CD4-positive, alpha-beta T cell treated with Interleukin-21 for 1 hour (primary cell): ENCODE results near the gene CKS1B.
A peak's percentile ranks its signal among the peaks of the same experiment; 100 is the strongest.

Experiments used
- DNase-seq: peaks from one replicate; pipeline ENCODE4 v3.0.0-alpha.2; 2020

The CKS1B gene

DNA sequence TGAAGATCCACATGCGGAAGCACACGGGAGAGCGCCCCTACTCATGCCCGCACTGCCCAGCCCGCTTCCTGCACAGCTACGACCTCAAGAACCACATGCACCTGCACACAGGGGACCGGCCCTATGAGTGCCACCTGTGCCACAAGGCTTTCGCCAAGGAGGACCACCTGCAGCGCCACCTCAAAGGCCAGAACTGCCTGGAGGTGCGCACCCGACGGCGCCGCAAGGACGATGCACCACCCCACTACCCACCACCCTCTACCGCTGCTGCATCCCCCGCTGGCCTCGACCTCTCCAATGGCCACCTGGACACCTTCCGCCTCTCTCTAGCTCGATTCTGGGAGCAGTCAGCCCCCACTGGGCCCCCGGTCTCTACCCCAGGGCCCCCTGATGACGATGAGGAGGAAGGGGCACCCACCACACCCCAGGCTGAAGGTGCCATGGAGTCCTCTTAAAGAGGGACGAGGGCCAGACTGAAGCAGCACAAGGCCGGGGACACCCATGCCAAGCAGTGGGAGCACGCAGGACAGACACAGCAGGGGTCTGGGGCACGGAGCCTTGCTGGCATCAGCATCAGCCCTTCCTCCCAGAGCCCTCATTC is 41.9 kb downstream of the CKS1B start:
- DNase-seq: no peak

DNA sequence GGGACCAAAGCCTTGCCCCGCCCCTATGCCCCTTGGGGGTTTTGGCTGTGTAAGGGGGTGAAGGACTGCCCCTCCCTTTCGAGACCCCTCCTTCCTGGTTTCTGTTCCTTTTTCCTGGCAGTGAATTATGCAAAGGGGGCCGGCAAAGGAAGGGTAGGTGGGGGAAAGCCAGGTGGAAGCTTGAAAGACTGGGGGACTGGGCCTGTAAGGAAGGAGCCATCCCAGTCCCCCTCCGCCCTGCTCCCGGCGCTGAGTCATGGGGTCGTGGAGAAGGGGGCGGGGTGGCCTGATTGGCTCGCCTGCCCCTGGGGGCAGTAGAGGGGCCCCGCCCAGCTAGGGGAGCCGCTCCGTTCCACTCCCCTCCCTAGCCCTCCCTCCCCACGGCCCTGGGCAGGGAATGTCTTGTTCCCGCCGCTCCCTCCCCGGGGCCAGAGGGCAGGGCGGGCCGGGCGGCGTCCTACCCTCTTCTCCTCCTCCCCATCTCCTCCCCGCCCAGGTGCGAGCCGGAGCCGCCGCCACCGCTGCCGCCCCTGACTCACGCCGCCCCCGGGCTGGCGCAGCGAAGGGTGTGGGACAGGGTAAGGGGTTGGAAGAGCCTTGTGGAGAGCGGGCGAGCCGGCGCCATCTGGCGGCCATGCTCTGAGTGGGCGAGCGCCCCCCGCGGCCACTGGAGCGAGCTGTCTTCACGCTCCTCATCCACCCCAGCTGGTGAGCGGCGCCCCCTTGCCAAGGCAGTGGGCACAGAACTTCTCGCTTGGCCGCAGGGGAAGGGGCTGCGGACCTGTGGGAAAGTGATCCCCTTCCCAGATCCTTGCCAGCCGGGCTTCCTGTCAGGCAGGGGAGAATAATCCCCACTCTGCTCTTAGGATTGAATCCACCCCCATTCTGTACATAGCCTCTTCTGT is 42.8 kb downstream of the CKS1B start:
- DNase-seq: peak; percentile 89

DNA sequence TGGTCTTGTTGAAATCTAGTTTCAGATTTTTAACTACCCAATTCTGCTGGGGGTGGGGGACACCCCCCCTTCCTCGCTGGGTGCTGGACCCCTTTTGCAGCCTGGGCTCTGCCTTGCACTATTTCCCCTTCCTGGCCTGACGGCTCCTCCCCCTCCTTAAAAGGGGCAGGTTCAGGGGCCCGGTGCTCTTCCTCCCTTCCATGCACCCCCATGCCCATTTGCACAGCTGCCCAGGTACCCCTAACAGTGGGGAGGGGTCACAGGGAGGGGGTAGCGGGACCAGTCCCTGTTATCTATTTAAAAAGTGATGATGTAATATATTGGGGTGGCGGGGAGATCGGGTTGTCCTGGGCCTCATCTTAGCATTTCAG is 43.5 kb downstream of the CKS1B start:
- DNase-seq: no peak

DNA sequence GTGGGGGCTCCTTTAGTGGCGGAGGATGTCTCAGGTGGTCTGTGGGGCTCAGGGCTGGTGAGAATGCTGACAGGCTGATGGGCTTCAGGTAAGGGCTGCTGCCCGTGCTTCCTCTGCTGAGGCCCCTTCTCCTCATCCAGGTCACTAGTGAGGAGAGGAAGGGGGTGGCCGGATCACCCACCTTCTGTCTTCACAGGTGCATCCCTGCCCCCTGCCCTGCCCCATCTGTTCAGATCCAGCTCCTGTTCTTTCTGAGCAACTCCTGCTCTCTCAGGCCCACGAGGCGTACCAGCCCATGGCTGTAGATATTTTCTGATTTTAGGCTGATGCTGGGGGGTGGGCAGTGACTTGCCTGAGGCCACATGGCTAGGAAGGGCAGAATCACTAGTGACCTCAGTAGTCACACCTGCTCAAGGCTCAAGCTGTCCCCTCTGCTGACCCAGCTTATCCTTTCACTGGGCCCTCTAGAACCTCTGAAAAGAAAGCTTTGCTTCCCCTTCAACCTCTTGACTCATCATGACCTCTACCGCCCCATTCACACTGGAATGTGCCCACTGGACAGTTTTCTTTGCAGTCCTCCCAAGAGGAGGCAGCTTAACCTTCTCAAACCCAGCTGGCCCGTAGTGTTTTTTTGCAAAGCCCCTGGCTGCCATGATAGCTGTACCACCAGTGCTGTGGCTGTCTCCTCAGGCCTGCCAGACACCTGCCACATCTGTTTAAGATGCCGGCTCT is 44.3 kb downstream of the CKS1B start:
- DNase-seq: no peak

DNA sequence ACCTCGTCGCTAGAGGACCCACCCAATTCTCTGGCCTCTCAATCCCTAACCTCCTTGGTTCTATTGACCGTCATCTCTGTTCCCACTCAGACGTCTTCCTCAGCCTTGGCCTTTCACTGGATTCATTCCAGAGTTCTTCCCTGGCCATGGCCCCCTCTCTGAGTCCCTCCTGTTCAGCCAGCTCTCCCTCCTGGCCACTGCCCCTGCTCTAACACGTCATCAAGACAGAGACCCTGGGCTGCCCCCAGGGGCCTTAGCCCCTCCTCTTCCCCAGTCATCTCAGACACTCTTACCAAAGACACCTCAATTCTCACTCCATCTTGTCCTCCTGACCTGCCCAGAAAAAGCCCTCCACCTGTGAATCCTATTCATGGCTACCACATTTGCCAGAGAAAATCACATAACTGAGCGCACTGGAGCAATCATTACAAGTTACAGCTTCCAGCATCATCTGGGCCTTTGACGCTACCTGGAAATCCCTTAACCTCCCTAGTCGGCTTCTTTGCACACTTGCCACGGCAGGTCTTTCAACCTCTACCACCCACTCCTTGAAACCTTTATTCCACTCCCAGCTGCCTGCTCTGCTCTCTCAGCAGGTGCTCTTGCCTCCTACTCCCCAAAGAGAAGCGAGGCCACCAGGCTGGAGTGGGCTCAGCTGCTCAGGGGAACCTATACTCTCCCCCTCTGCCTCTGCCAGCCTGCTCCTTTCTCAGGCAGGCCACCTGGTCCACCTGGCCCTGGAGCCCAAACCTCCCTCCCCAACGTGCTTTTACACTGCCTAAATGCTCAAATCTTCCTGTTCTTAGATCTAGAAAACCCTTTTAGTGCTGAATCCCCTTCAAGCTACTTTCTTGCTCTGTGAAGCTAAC is 45.1 kb downstream of the CKS1B start:
- no peak for DNase-seq

DNA sequence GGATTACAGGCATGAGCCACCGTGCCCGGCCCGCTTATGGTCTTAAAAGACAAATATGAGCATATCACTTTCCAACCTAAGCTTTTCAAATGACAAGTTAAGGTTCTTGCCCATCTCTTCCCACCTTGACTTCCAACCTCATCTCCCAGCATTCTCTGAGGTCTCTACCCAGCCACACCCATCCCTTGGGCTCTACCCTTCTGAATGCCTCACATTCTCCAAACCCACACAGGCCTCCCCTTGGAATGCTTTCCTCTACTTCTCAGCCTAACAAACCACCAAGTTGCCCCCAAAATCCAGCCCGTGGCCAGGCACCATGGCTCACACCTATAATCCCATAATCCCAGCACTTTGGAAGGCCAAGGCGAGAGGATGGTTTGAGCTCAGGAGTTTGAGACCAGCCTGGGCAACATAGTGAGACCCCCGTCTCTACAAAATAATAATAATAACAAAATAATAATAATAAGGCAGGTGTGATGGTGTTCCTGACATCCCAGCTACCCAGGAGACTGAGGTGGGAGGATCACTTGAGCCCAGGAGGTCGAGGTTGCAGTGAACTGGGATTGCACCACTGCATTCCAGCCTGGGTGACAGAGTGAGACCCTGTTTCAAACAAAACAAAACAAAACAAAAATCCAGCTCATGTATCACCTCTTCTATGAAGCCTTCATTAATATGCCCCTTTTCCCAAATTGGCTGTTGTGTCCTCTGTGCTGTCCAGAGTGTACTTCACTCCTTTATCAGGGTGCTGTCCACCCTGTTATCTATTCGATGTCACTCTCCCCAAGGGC is 47.9 kb downstream of the CKS1B start:
- no peak for DNase-seq

- DNase-seq: no peak
Observed at GRCh38 chr1:155022927-155023236, 48.4 kb downstream of the CKS1B start.

- no peak for DNase-seq
Observed at GRCh38 chr1:155023627-155024026, 49.1 kb downstream of the CKS1B start.

DNA sequence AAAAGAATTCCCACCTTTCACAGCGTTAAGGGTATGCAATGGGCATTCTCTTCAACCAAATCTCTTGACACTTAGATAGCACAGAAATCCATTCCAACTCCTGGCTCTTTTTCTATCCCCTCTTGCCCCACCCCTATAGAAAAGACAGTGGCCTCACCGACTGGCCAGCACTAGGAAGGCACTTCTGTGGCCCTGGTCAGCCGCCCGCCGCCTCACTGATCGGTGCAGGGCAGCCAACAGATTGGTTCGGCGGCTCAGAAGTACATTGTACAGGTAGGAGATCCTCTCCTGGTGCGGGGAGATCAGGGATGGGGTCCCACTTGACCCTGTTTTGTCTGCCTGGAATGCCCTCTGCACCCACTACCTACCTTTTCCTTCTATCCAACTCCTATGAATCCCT is 49.8 kb downstream of the CKS1B start:
- DNase-seq: no peak

DNA sequence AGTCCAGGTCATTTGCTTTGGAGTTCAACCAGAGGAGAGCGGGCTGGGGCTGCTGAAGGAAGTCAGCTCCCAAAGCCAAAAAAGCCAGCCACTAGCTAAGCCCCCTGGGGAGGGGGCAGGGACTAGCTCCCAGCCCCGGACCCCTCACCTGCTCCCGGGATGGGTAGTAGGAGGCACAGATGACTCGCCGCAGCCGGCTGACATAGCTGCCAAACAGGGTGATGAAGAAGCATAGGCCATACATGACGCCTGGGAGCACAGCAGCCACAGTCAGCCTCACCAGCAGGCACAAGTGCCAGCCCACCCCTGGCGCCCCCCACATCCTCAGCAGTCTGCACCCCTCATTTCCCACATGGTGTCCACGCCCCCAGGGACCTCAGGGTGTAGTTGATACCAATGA is 51.7 kb downstream of the CKS1B start:
- DNase-seq: no peak

DNA sequence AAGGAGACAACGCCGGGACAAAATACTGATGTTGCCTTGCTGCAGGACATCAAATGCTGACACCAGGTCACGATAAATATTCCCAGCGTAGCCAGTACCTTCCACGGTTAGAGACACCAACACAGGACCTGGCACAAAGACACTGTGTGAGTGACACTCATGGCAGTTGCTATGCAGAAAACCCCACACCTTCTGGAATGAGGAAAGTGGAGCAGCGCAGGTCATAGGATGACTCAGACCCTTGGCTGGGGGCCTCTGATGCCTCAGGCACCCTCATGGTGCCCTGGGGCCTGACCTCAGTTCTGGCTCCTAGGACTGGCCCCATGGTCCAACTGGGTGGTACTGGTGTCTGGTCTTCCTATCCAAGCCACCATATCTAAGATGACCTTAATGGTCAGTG is 52.1 kb downstream of the CKS1B start:
- DNase-seq: no peak
